Activated CD4-positive, alpha-beta T cell treated with anti-CD3 and anti-CD28 coated beads, Interleukin-2, amount 50 U/mL, for 48 hours (primary cell): Measurements from ENCODE around the gene MYH9.

Experiments used
- DNase-seq, 2 experiments: peaks; one replicate each; pipeline ENCODE4 v3.0.0-alpha.2; 2020

The MYH9 gene

GRCh38 chr22:36385491-36386350 is 2.0 kb downstream of the MYH9 start:
- peak; percentile 75 to 83 for DNase-seq

- DNase-seq, result no peak
These were observed 2.8 kb downstream of the MYH9 start for GRCh38 chr22:36384766-36385481.

- peak; percentile 61 to 76 for DNase-seq
These were observed 4.6 kb downstream of the MYH9 start for GRCh38 chr22:36383110-36383581.

- no peak for DNase-seq
These were observed 6.1 kb downstream of the MYH9 start for GRCh38 chr22:36381513-36382128.

- peak in 1 of 2 experiments; percentile 48 for DNase-seq
These were observed 8.0 kb downstream of the MYH9 start for GRCh38 chr22:36379593-36380361.

GRCh38 chr22:36378869-36379217 is 8.9 kb downstream of the MYH9 start:
- no peak for DNase-seq

GRCh38 chr22:36378080-36378868 is 9.5 kb downstream of the MYH9 start:
- DNase-seq, result no peak

- peak; percentile 45 to 63 for DNase-seq
These were observed 10.6 kb downstream of the MYH9 start for GRCh38 chr22:36377022-36377631.

GRCh38 chr22:36376265-36376664 is 11.5 kb downstream of the MYH9 start:
- no peak for DNase-seq

GRCh38 chr22:36375071-36375980 is 12.4 kb downstream of the MYH9 start:
- DNase-seq, result no peak

- peak; percentile 70 to 76 for DNase-seq
These were observed 13.2 kb downstream of the MYH9 start for GRCh38 chr22:36374603-36375024.

GRCh38 chr22:36373258-36373579 is 14.5 kb downstream of the MYH9 start:
- no peak for DNase-seq

GRCh38 chr22:36371920-36372319 is 15.8 kb downstream of the MYH9 start:
- no peak for DNase-seq

GRCh38 chr22:36369922-36370791 is 17.6 kb downstream of the MYH9 start:
- DNase-seq, result no peak

GRCh38 chr22:36369004-36369921 is 18.5 kb downstream of the MYH9 start:
- DNase-seq, result peak; percentile 49 to 57

GRCh38 chr22:36368359-36368983 is 19.3 kb downstream of the MYH9 start:
- peak in 1 of 2 experiments; percentile 58 for DNase-seq

GRCh38 chr22:36367479-36367878 is 20.3 kb downstream of the MYH9 start:
- no peak for DNase-seq

GRCh38 chr22:36367066-36367465 is 20.7 kb downstream of the MYH9 start:
- DNase-seq, result no peak
